HCT116 (cell line): Measurements from ENCODE around the gene OR6C6. TPM values are rescaled to one million over a fixed set of nuclear protein-coding genes. Genes with fewer than 3 reads are reported as not detected.

Source experiments
- ATAC-seq: fragments of 200-7000 bp; cut with Tn5 transposase; 2 replicates; pipeline ENCODE4 v1.9.1; 2020; ENCODE audit warnings: mild to moderate bottlenecking, moderate library complexity
- Bru-seq: library from RNA; stranded (reverse); fragments of 400-500 nt; gene quantifications from one replicate; lab custom pipeline; 2021; lab: Mats Ljungman, UMichigan
- BruChase-seq, 2 experiments: library from RNA; stranded (reverse); fragments of 400-500 nt; gene quantifications; one replicate each; lab custom pipeline; 2021; lab: Mats Ljungman, UMichigan
- BruUV-seq: library from RNA; stranded (reverse); fragments of 400-500 nt; replicated peaks from 2 replicates; lab custom pipeline; 2021; lab: Mats Ljungman, UMichigan
- CTCF ChIA-PET: fragments of 300-600 bp; sonication (Branson Sonifier 250); formaldehyde crosslinking; loops from one replicate; lab custom pipeline; 2021; ENCODE audit warnings: antibody characterized with exemption; lab: Charles Lee
- POLR2A ChIA-PET: fragments of 300-600, 350-600 bp; sonication (Branson Sonifier 250); formaldehyde crosslinking; loops from one replicate; lab custom pipeline; 2021; ENCODE audit warnings: antibody characterized with exemption; lab: Charles Lee
- RAD21 ChIA-PET, 2 experiments: fragments of 300-600 bp; sonication (Branson Sonifier 250); formaldehyde crosslinking; loops; one replicate each; lab custom pipeline; 2023; ENCODE audit warnings: low total read pairs in 2 of 2; ENCODE audit not compliant: uncharacterized antibody in 2 of 2, unreplicated experiment in 2 of 2, low non-redundant PET in 1 of 2; lab: Charles Lee
- DNase-seq: peaks from one replicate; pipeline ENCODE4 v3.0.0-alpha.2; 2010; ENCODE audit warnings: low read depth, low spot score
- H2AFZ ChIP-seq: fragments of 200-600 bp; shearing (Covaris generic), sonication (generic); 2 replicates; pipeline ENCODE4 v1.6.1; 2017; ENCODE audit warnings: low read depth, mixed run types, mixed read lengths, antibody characterized with exemption, low read length; ENCODE audit not compliant: poor library complexity, severe bottlenecking
- H3K27ac ChIP-seq: 2 replicates; pipeline ENCODE4 v1.5.1; 2012; ENCODE audit warnings: low read depth, low read length
- H3K27me3 ChIP-seq: fragments of 200-600 bp; sonication (generic); 2 replicates; pipeline ENCODE4 v1.6.1; 2016; ENCODE audit warnings: mixed run types, low read length, mixed read lengths; ENCODE audit not compliant: insufficient read depth
- H3K36me3 ChIP-seq, 2 experiments: fragments of 200-500 bp in 1 of 2; fragments of 200-600 bp in 1 of 2; sonication (Bioruptor generic) in 1 of 2; sonication (generic) in 1 of 2; 2 replicates each; pipeline versions ENCODE4 v1.5.1 to v1.6.1; 2014 to 2016; ENCODE audit warnings: low read length in 2 of 2, inconsistent platforms in 1 of 2, mixed read lengths in 1 of 2, mixed run types in 1 of 2; ENCODE audit not compliant: insufficient read depth in 2 of 2, control insufficient read depth in 1 of 2
- H3K4me1 ChIP-seq, 2 experiments: fragments of 200-600 bp in 1 of 2; sonication (generic) in 1 of 2; 2 replicates each; pipeline versions ENCODE4 v1.5.1 to v1.6.1; 2012 to 2017; ENCODE audit warnings: low read length in 2 of 2, inconsistent platforms in 1 of 2, mild to moderate bottlenecking in 1 of 2, mixed read lengths in 1 of 2, mixed run types in 1 of 2, moderate library complexity in 1 of 2; ENCODE audit not compliant: insufficient read depth in 2 of 2, control insufficient read depth in 1 of 2
- H3K4me2 ChIP-seq: fragments of 200-600 bp; sonication (generic); 2 replicates; pipeline ENCODE4 v1.6.1; 2017; ENCODE audit warnings: mixed run types, low read length, mixed read lengths
- H3K4me3 ChIP-seq, 2 experiments: fragments of 200-600 bp in 1 of 2; sonication (generic) in 1 of 2; replicated peaks in 1 of 2; 2 replicates each; pipeline ENCODE4 v1.5.1; 2011 to 2016; ENCODE audit warnings: low read length in 2 of 2, control low read depth in 1 of 2, low read depth in 1 of 2, mild to moderate bottlenecking in 1 of 2, mixed read lengths in 1 of 2, mixed run types in 1 of 2
- H3K79me2 ChIP-seq: fragments of 200-600 bp; sonication (generic); 2 replicates; pipeline ENCODE4 v1.6.1; 2017; ENCODE audit warnings: mild to moderate bottlenecking, mixed run types, low read length, moderate library complexity, mixed read lengths; ENCODE audit not compliant: insufficient read depth
- H3K9ac ChIP-seq: fragments of 200-600 bp; sonication (generic); 2 replicates; pipeline ENCODE4 v1.6.1; 2016; ENCODE audit warnings: low read length, mixed read lengths
- H3K9me2 ChIP-seq: fragments of 200-600 bp; sonication (generic), shearing (Covaris generic); 2 replicates; pipeline ENCODE4 v1.6.1; 2017; ENCODE audit warnings: mixed run types, mild to moderate bottlenecking, moderate library complexity; ENCODE audit not compliant: insufficient read depth
- H3K9me3 ChIP-seq, 2 experiments: fragments of 200-500 bp in 1 of 2; fragments of 200-600 bp in 1 of 2; sonication (Bioruptor generic) in 1 of 2; sonication (generic) in 1 of 2; 2 replicates each; pipeline ENCODE4 v1.6.1; 2014 to 2017; ENCODE audit warnings: low read length in 2 of 2, mixed read lengths in 2 of 2, inconsistent platforms in 1 of 2, low read depth in 1 of 2, mild to moderate bottlenecking in 1 of 2, mixed run types in 1 of 2, moderate library complexity in 1 of 2; ENCODE audit not compliant: control insufficient read depth in 1 of 2, insufficient read depth in 1 of 2
- H4K20me1 ChIP-seq: fragments of 200-600 bp; sonication (generic), shearing (Covaris generic); 2 replicates; pipeline ENCODE4 v1.6.1; 2017; ENCODE audit warnings: mixed run types, mild to moderate bottlenecking, moderate library complexity; ENCODE audit not compliant: insufficient read depth
- ATF3 ChIP-seq: IDR thresholded peaks from 2 replicates; pipeline ENCODE4 v1.6.1; 2012
- CBX3 ChIP-seq: IDR thresholded peaks from 2 replicates; pipeline ENCODE4 v1.6.1; 2012; ENCODE audit warnings: low read depth
- CTCF ChIP-seq, 3 experiments: fragments of 200-600 bp in 1 of 3; sonication (generic) in 1 of 3; IDR thresholded peaks in 2 of 3; conservative IDR thresholded peaks in 1 of 3; 2 replicates each; pipeline ENCODE4 v1.5.1; 2012 to 2017; ENCODE audit warnings: low read depth in 2 of 3, low read length in 2 of 3, antibody characterized with exemption in 1 of 3, borderline replicate concordance in 1 of 3, control low read depth in 1 of 3, mild to moderate bottlenecking in 1 of 3, mixed read lengths in 1 of 3, mixed run types in 1 of 3, moderate library complexity in 1 of 3; ENCODE audit not compliant: insufficient read depth in 1 of 3
- ELF1 ChIP-seq: IDR thresholded peaks from 2 replicates; pipeline ENCODE4 v1.6.1; 2012; ENCODE audit warnings: low read depth, borderline replicate concordance
- EZH2 ChIP-seq: fragments of 200-600 bp; sonication (generic); IDR thresholded peaks from 2 replicates; pipeline ENCODE4 v1.6.1; 2017; ENCODE audit warnings: antibody characterized with exemption, mixed run types
- FOSL1 ChIP-seq: IDR thresholded peaks from 2 replicates; pipeline ENCODE4 v1.6.1; 2012; ENCODE audit warnings: low read depth
- REST ChIP-seq: IDR thresholded peaks from 2 replicates; pipeline ENCODE4 v1.6.1; 2012; ENCODE audit warnings: low read depth
- SIN3A ChIP-seq: IDR thresholded peaks from 2 replicates; pipeline ENCODE4 v1.6.1; 2012; ENCODE audit warnings: low read depth
- SP1 ChIP-seq: IDR thresholded peaks from 2 replicates; pipeline ENCODE4 v1.6.1; 2012; ENCODE audit warnings: low read depth
- YY1 ChIP-seq: IDR thresholded peaks from 2 replicates; pipeline ENCODE4 v1.6.1; 2011; ENCODE audit warnings: low read length, low read depth, moderate library complexity, mild to moderate bottlenecking; ENCODE audit not compliant: insufficient replicate concordance; ENCODE audit errors: extremely low read depth
- ZBTB33 ChIP-seq: IDR thresholded peaks from 2 replicates; pipeline ENCODE4 v1.6.1; 2011; ENCODE audit warnings: mild to moderate bottlenecking, low read length, moderate library complexity; ENCODE audit not compliant: insufficient replicate concordance; ENCODE audit errors: extremely low read depth
- ZFX ChIP-seq: fragments of 450-650 bp; IDR thresholded peaks from 2 replicates; pipeline ENCODE4 v1.6.1; 2017
- ZNF274 ChIP-seq: fragments of 200-500 bp; sonication (Bioruptor generic); IDR thresholded peaks from 2 replicates; pipeline ENCODE4 v1.6.1; 2014; ENCODE audit warnings: mild to moderate bottlenecking, low read depth, low read length, inconsistent platforms
- intact Hi-C: fragments of 100-400 bp; cut with micrococcal nuclease; formaldehyde crosslinking; loops from 2 replicates; pipeline ENCODE4 v1.10.0; 2022
- long read RNA-seq: library from polyadenylated mRNA; unstranded; transcript quantifications from one replicate; pipeline ENCODE4 v2.0.0, GENCODE V29; 2021; ENCODE audit not compliant: unreplicated experiment
- polyA plus RNA-seq: library from polyadenylated mRNA; unstranded; fragments of >200 nt; gene quantifications from 2 replicates; pipeline ENCODE4 v1.2.1, GENCODE V29; 2012; ENCODE audit warnings: missing spikeins
- total RNA-seq: library from RNA; stranded (reverse); gene quantifications from one replicate; pipeline ENCODE4 v1.2.1, GENCODE V29; 2021; ENCODE audit not compliant: unreplicated experiment

The OR6C6 gene
- total RNA-seq (not detected), Bru-seq, nascent RNA (not detected), BruChase-seq, experiment 1, labeled RNA remaining after a 6-hour chase (not detected), BruChase-seq, experiment 2, labeled RNA remaining after a 2-hour chase (not detected)
- polyA plus RNA-seq = not detected in 2 replicates
- long read RNA-seq = 0 reads

GRCh38 chr12:55296469-55296868 lies at the start of gene OR6C6:
Gene OR6C6 (minus strand): TSS chr12:55296569. CDS start chr12:55295232, 1,337 bp downstream.
- CTCF ChIA-PET = no interaction called here
- intact Hi-C loops = no loop called here

More at GRCh38 chr12:55296469-55296868, at the start of gene OR6C6:
- RAD21 ChIA-PET = no interaction called here
- H3K27ac ChIP-seq = no peak within 1 kb of the TSS
- BruUV-seq = no TSS peak
- ATAC-seq = no peak
- POLR2A ChIA-PET = no interaction called here
- peaks cover 28% of the 10 kb centered on the region for H3K27me3 ChIP-seq
- H3K9me3 ChIP-seq = no peaks in the 10 kb centered on the region
- no peak within 1 kb of the TSS for H3K4me3 ChIP-seq
- no peaks in the 10 kb centered on the region for H3K79me2 ChIP-seq
- H3K36me3 ChIP-seq = no peaks in the 10 kb centered on the region
- no peak within 1 kb of the TSS for H3K4me2 ChIP-seq
- H3K9me2 ChIP-seq = no peaks in the 10 kb centered on the region
- TF ChIP-seq ATF3 = no peak
- TF ChIP-seq ZFX = no peak
- no peak for TF ChIP-seq CBX3
- no peak for TF ChIP-seq CTCF (IDR thresholded peaks at IDR 0.05 in 2 of 3, conservative IDR thresholded peaks at IDR 0.05 in 1 of 3; ENCODE audit: borderline replicate concordance in 1 of 3, insufficient read depth in 1 of 3, low read depth in 2 of 3, low read length in 2 of 3)
- TF ChIP-seq SIN3A = no peak
- TF ChIP-seq EZH2 = no peak
- no peak for TF ChIP-seq ZNF274
- no peak for TF ChIP-seq SP1
- TF ChIP-seq YY1 = no peak
- no peak for TF ChIP-seq ELF1
- no peak for TF ChIP-seq FOSL1
- TF ChIP-seq ZBTB33 = no peak
- TF ChIP-seq REST = no peak
- H2AFZ ChIP-seq = no peak within 1 kb of the TSS
- H3K9ac ChIP-seq = no peak within 1 kb of the TSS
- no peaks in the 10 kb centered on the region for H3K4me1 ChIP-seq
- no peaks in the 10 kb centered on the region; the same call in 1 of the 2 replicates for H4K20me1 ChIP-seq
- DNase-seq = no peak
